GM21515 (cell line): ENCODE measurements around the gene EIF5B.
A peak's percentile ranks its signal among the peaks of the same experiment; 100 is the strongest.
"Not testable (repeated sequence)": the region's sequence is repeated elsewhere in the genome, so short reads cannot be mapped to it uniquely, and the experiment has no call there.

Source experiments
- ATAC-seq: cut with Tn5 transposase; IDR thresholded peaks from one replicate; pipeline ENCODE4 v1.9.1; 2021; ENCODE audit not compliant: unreplicated experiment

EIF5B gene

GRCh38 chr2:99368854-99369253 is 31.7 kb downstream of the EIF5B start:
- not testable (repeated sequence) for ATAC-seq

- no peak for ATAC-seq
Measured at GRCh38 chr2:99373144-99373543, 36.0 kb downstream of the EIF5B start.

- ATAC-seq = no peak
Measured at GRCh38 chr2:99374747-99375146, 37.6 kb downstream of the EIF5B start.

- no peak for ATAC-seq
Measured at GRCh38 chr2:99376254-99376864, 39.2 kb downstream of the EIF5B start.

GRCh38 chr2:99377879-99378278 is 40.7 kb downstream of the EIF5B start:
- no peak for ATAC-seq

- ATAC-seq = peak; percentile 54
Measured at GRCh38 chr2:99380376-99381010, 43.3 kb downstream of the EIF5B start.

GRCh38 chr2:99382143-99382542 is 45.0 kb downstream of the EIF5B start:
- no peak for ATAC-seq

- ATAC-seq = no peak
Measured at GRCh38 chr2:99386011-99386410, 48.8 kb downstream of the EIF5B start.

GRCh38 chr2:99388892-99389291 is 51.7 kb downstream of the EIF5B start:
- ATAC-seq = no peak

- no peak for ATAC-seq
Measured at GRCh38 chr2:99389371-99389770, 52.2 kb downstream of the EIF5B start.

- ATAC-seq = no peak
Measured at GRCh38 chr2:99389946-99390345, 52.8 kb downstream of the EIF5B start.

GRCh38 chr2:99395589-99396130 is 58.5 kb downstream of the EIF5B start:
- ATAC-seq = no peak

GRCh38 chr2:99397266-99397920 is 60.2 kb downstream of the EIF5B start:
- no peak for ATAC-seq

GRCh38 chr2:99398303-99398702 is 61.1 kb downstream of the EIF5B start:
- no peak for ATAC-seq

GRCh38 chr2:99399063-99399462 is 61.9 kb downstream of the EIF5B start:
- no peak for ATAC-seq

- no peak for ATAC-seq
Measured at GRCh38 chr2:99399795-99400194, 62.6 kb downstream of the EIF5B start.

GRCh38 chr2:99401841-99402240 is 64.7 kb downstream of the EIF5B start:
- no peak for ATAC-seq

GRCh38 chr2:99403084-99403483 is 65.9 kb downstream of the EIF5B start:
- no peak for ATAC-seq

GRCh38 chr2:99403524-99403923 is 66.3 kb downstream of the EIF5B start:
- no peak for ATAC-seq

- ATAC-seq = no peak
Measured at GRCh38 chr2:99404039-99404796, 67.0 kb downstream of the EIF5B start.
